ENCODE results near the gene TBC1D13.

- TF ChIP-seq ZNF138 (CRISPR knock-in tag; IDR thresholded peaks at IDR 0.05; ENCODE audit: low read depth) (no peak), CEBPB (IDR thresholded peaks at IDR 0.05; ENCODE audit: borderline replicate concordance, low read depth, low read length) (no peak), TARDBP (CRISPR knock-in tag; IDR thresholded peaks at IDR 0.05) (no peak), ATF6 (CRISPR knock-in tag; conservative IDR thresholded peaks at IDR 0.05) (no peak), REST (IDR thresholded peaks at IDR 0.05; ENCODE audit: borderline replicate concordance in 1 of 2, low read depth in 1 of 2, low read length in 2 of 2) (no peak), ATF3 (CRISPR knock-in tag; IDR thresholded peaks at IDR 0.05) (no peak), CBX5 (CRISPR knock-in tag; IDR thresholded peaks at IDR 0.05; ENCODE audit: borderline replicate concordance) (no peak), NR0B2 (CRISPR knock-in tag; IDR thresholded peaks at IDR 0.05) (no peak), HINFP (CRISPR knock-in tag; IDR thresholded peaks at IDR 0.05; ENCODE audit: low read depth) (no peak), ARNTL (CRISPR knock-in tag; IDR thresholded peaks at IDR 0.05) (no peak), POLR2A (IDR thresholded peaks at IDR 0.05; ENCODE audit: insufficient read depth in 1 of 2, low read depth in 2 of 2, low read length in 2 of 2) (no peak), IRF9 (CRISPR knock-in tag; IDR thresholded peaks at IDR 0.05; ENCODE audit: borderline replicate concordance) (no peak)
Measured at GRCh38 chr9:128819716-128820664, 32.9 kb downstream of the TBC1D13 start.
